Stomach (tissue), 9 donors: Measurements from ENCODE around the gene MYO18B. TPM values are rescaled to one million over a fixed set of nuclear protein-coding genes. Genes with fewer than 3 reads are reported as not detected.

Experiments
- DNase-seq, 2 donors: peaks; one replicate each; pipeline versions ENCODE4 v3.0.0 to v3.0.0-alpha.2; 2013 to 2019
- H3K27ac ChIP-seq, 5 donors: fragments of 200-600 bp in 4 of 5; sonication (generic) in 4 of 5; one replicate each; pipeline ENCODE4 v1.5.1; 2013 to 2019; ENCODE audit warnings: mild to moderate bottlenecking in 1 of 5, moderate library complexity in 1 of 5
- H3K27me3 ChIP-seq, 3 donors: fragments of 200-600 bp; sonication (generic); one replicate each; pipeline ENCODE4 v1.5.1; 2017 to 2019; ENCODE audit warnings: mixed run types in 1 of 3
- H3K36me3 ChIP-seq, 4 donors: fragments of 200-600 bp; sonication (generic); 1 replicate in 3 of 4; 2 replicates in 1 of 4; pipeline ENCODE4 v1.5.1; 2016 to 2019
- H3K4me1 ChIP-seq, 4 donors: fragments of 200-600 bp; sonication (generic); one replicate each; pipeline ENCODE4 v1.5.1; 2016 to 2019
- H3K4me3 ChIP-seq, 4 donors: fragments of 200-600 bp; sonication (generic) in 3 of 4; one replicate each; pipeline ENCODE4 v1.5.1; 2016 to 2019; ENCODE audit warnings: mild to moderate bottlenecking in 1 of 4
- H3K9me3 ChIP-seq, 4 donors: fragments of 200-600 bp; sonication (generic); one replicate each; pipeline ENCODE4 v1.5.1; 2016 to 2019
- CTCF ChIP-seq, 7 experiments: fragments of 450-650 bp in 4 of 7; fragments of 200-600 bp in 3 of 7; sonication (generic) in 3 of 7; IDR thresholded peaks; one replicate each; pipeline ENCODE4 v1.5.1; 2016 to 2019; ENCODE audit warnings: antibody characterized with exemption in 7 of 7, control low read depth in 2 of 7, mild to moderate bottlenecking in 1 of 7
- EP300 ChIP-seq: sonication (generic); formaldehyde crosslinking; IDR thresholded peaks from one replicate; pipeline ENCODE4 v1.6.1; 2017; ENCODE audit warnings: antibody characterized with exemption
- POLR2A ChIP-seq, 4 donors: fragments of 450-650 bp; IDR thresholded peaks; one replicate each; pipeline ENCODE4 v1.6.1; 2016; ENCODE audit warnings: antibody characterized with exemption in 4 of 4, control low read depth in 2 of 4, mild to moderate bottlenecking in 1 of 4, moderate library complexity in 1 of 4
- POLR2AphosphoS5 ChIP-seq, 3 donors: sonication (generic); formaldehyde crosslinking; IDR thresholded peaks; one replicate each; pipeline ENCODE4 v1.6.1; 2016; ENCODE audit warnings: antibody characterized with exemption in 3 of 3
- WGBS, 5 donors: extraction: QIAGEN DNeasy Blood & Tissue Kit in 3 of 5; methylation state at CpG; one replicate each; pipeline versions ENCODE4 v1.1.5 to v1.1.7; 2013 to 2018; 5-methylcytosine and 5-hydroxymethylcytosine counted together
- intact Hi-C: fragments of 100-400 bp; cut with DNase I; formaldehyde crosslinking; loops from one replicate; pipeline ENCODE4 v1.15.1; 2023; ENCODE audit warnings: low total_unique reads
- polyA plus RNA-seq, 3 donors: library from polyadenylated mRNA; stranded (reverse); fragments of 200-250 nt; gene quantifications; one replicate each; pipeline ENCODE4 v1.2.3, GENCODE V29; 2013
- total RNA-seq, 5 donors: library from RNA; depleted of rRNA; stranded (reverse); fragments of >200 nt; gene quantifications; one replicate each; pipeline versions ENCODE4 v1.1.0 to v1.2.3, GENCODE V29; 2014 to 2016
- donor health status: healthy with polysubstance abuse.
- donor health status: Bipolar disorder and iron deficiency.
- donor health status: healthy.

Gene MYO18B
- total and polyA plus RNA-seq, 8 donors = 0.31 to 7.6 (median 0.92) TPM; not detected in 1

- Histone ChIP-seq H3K27me3 (peaks cover 0 to 20% (median 0%) of the 10 kb centered on the region in 3 donors), H3K4me1 (peaks cover 0 to 18% (median 0%) of the 10 kb centered on the region in 4 donors), H3K36me3 (no peaks in the 10 kb centered on the region), H3K9me3 (no peaks in the 10 kb centered on the region), H3K4me3 (no peak overlapping the region), H3K27ac (no peak overlapping the region)
- WGBS, 5 donors = 81 to 91% (median 87%) methylated on average over 4 of the region's 4 CpGs
- TF ChIP-seq EP300 = no peak
- no peak for DNase-seq
- intact Hi-C loops = no loop called here
Observed at GRCh38 chr22:25744694-25745093, 2.7 kb downstream of the MYO18B start.

- no peaks in the 10 kb centered on the region for H3K9me3 ChIP-seq
- WGBS, 5 donors = 75 to 90% (median 84%) methylated on average over 7 of the region's 7 CpGs
- no peaks in the 10 kb centered on the region for H3K36me3 ChIP-seq
- H3K4me3 ChIP-seq = no peak overlapping the region
- TF ChIP-seq CTCF (IDR thresholded peaks at IDR 0.05) (no peak), POLR2A (IDR thresholded peaks at IDR 0.05) (no peak), POLR2AphosphoS5 (IDR thresholded peaks at IDR 0.05) (no peak), EP300 (no peak)
- peaks cover 0 to 18% (median 0%) of the 10 kb centered on the region in 4 donors for H3K4me1 ChIP-seq
- intact Hi-C loops = no loop called here
- DNase-seq = no peak
- peak overlapping the region in 2 of 5 donors; percentile 40 to 62 for H3K27ac ChIP-seq
- H3K27me3 ChIP-seq = peaks cover 0 to 20% (median 0%) of the 10 kb centered on the region in 3 donors
Observed at GRCh38 chr22:25745341-25746011, 3.5 kb downstream of the MYO18B start.

GRCh38 chr22:25746012-25746373, 4.0 kb downstream of the MYO18B start:
- Histone ChIP-seq H3K27me3 (peaks cover 0 to 20% (median 0%) of the 10 kb centered on the region in 3 donors), H3K27ac (peak overlapping the region in 3 of 5 donors; percentile 14 to 62 (median 40)), H3K4me3 (no peak overlapping the region), H3K4me1 (peaks cover 0 to 18% (median 0%) of the 10 kb centered on the region in 4 donors), H3K36me3 (no peaks in the 10 kb centered on the region), H3K9me3 (no peaks in the 10 kb centered on the region)
- intact Hi-C loops = no loop called here
- no peak for DNase-seq
- 0 to 44% (median 33%) methylated on average over 1 of the region's 1 CpG for WGBS, 5 donors
- TF ChIP-seq POLR2A (IDR thresholded peaks at IDR 0.05) (no peak), CTCF (IDR thresholded peaks at IDR 0.05) (no peak), POLR2AphosphoS5 (IDR thresholded peaks at IDR 0.05) (no peak), EP300 (no peak)

- Histone ChIP-seq H3K4me3 (no peak overlapping the region), H3K4me1 (peaks cover 0 to 18% (median 0%) of the 10 kb centered on the region in 4 donors), H3K27ac (peak overlapping the region; percentile 18 to 72 (median 54)), H3K27me3 (peaks cover 0 to 12% (median 0%) of the 10 kb centered on the region in 3 donors), H3K9me3 (no peaks in the 10 kb centered on the region), H3K36me3 (no peaks in the 10 kb centered on the region)
- TF ChIP-seq POLR2AphosphoS5 (IDR thresholded peaks at IDR 0.05) = peak in 1 of 3 donors; percentile 20
- no peak for TF ChIP-seq POLR2A (IDR thresholded peaks at IDR 0.05)
- intact Hi-C loops = no loop called here
- peak; percentile 20 to 74 for DNase-seq
- 57 to 65% (median 58%) methylated on average over 8 of the region's 8 CpGs for WGBS, 5 donors
Observed at GRCh38 chr22:25747245-25747944, 5.4 kb downstream of the MYO18B start.

GRCh38 chr22:25748140-25748539, 6.2 kb downstream of the MYO18B start:
- Histone ChIP-seq H3K36me3 (no peaks in the 10 kb centered on the region), H3K4me3 (no peak overlapping the region), H3K9me3 (no peaks in the 10 kb centered on the region), H3K27ac (peak overlapping the region; percentile 19 to 72 (median 54)), H3K27me3 (peaks cover 0 to 6% (median 0%) of the 10 kb centered on the region in 3 donors), H3K4me1 (peaks cover 0 to 18% (median 0%) of the 10 kb centered on the region in 4 donors)
- no peak for DNase-seq
- WGBS, 5 donors = 74 to 87% (median 79%) methylated on average over 5 of the region's 5 CpGs
- TF ChIP-seq POLR2AphosphoS5 (IDR thresholded peaks at IDR 0.05) = no peak
- TF ChIP-seq POLR2A (IDR thresholded peaks at IDR 0.05) = no peak
- TF ChIP-seq CTCF (IDR thresholded peaks at IDR 0.05) = no peak
- no peak for TF ChIP-seq EP300
- intact Hi-C loops = no loop called here
